ENCODE results near the gene EIF3B. TPM values are rescaled to one million over a fixed set of nuclear protein-coding genes. Genes with fewer than 3 reads are reported as not detected.

EIF3B gene
- polyA plus RNA-seq, 3 donors from 2014 or later = 79.2 to 114 (median 112) TPM

- Mint-ChIP-seq H3K36me3 (peaks cover 5 to 6% (median 5%) of the 10 kb centered on the region in 3 donors), H3K9me3 (no peaks in the 10 kb centered on the region), H3K4me3 (peak overlapping the region; percentile 74 to 88 (median 84)), H3K27ac (peak overlapping the region; percentile 64 to 87 (median 82)), H3K4me1 (peaks cover 48 to 56% of the 10 kb centered on the region in 2 donors), H3K27me3 (ENCODE audit: low read depth in 3 of 3) (peaks cover 5 to 9% (median 7%) of the 10 kb centered on the region in 3 donors)
- DNase-seq = no peak
These were observed 1.0 kb downstream of the EIF3B start for GRCh38 chr7:2355705-2356008.

- Mint-ChIP-seq H3K9me3 (no peaks in the 10 kb centered on the region), H3K36me3 (peaks cover 5 to 11% (median 8%) of the 10 kb centered on the region in 3 donors), H3K4me3 (peak overlapping the region; percentile 50 to 86 (median 83)), H3K4me1 (peaks cover 53 to 60% of the 10 kb centered on the region in 2 donors), H3K27me3 (ENCODE audit: low read depth in 3 of 3) (peaks cover 5 to 8% (median 5%) of the 10 kb centered on the region in 3 donors), H3K27ac (peak overlapping the region; percentile 41 to 82 (median 64))
- DNase-seq = no peak
These were observed 2.5 kb downstream of the EIF3B start for GRCh38 chr7:2357165-2357564.

- Mint-ChIP-seq H3K27ac (peak overlapping the region; percentile 41 to 82 (median 64)), H3K36me3 (peaks cover 8 to 15% (median 11%) of the 10 kb centered on the region in 3 donors), H3K4me1 (peaks cover 57 to 65% of the 10 kb centered on the region in 2 donors), H3K27me3 (ENCODE audit: low read depth in 3 of 3) (peaks cover 5 to 8% (median 5%) of the 10 kb centered on the region in 3 donors), H3K9me3 (no peaks in the 10 kb centered on the region), H3K4me3 (peak overlapping the region; percentile 28 to 86 (median 52))
- no peak for DNase-seq
These were observed 2.9 kb downstream of the EIF3B start for GRCh38 chr7:2357571-2357970.

GRCh38 chr7:2358968-2359527 lies 4.4 kb downstream of the EIF3B start:
- Mint-ChIP-seq H3K27me3 (ENCODE audit: low read depth in 3 of 3) (peaks cover 5 to 17% (median 15%) of the 10 kb centered on the region in 3 donors), H3K27ac (peak overlapping the region in 5 of 6 donors; percentile 16 to 95 (median 81)), H3K9me3 (no peaks in the 10 kb centered on the region), H3K36me3 (peaks cover 10 to 26% (median 22%) of the 10 kb centered on the region in 3 donors), H3K4me3 (no peak overlapping the region), H3K4me1 (peaks cover 66 to 73% of the 10 kb centered on the region in 2 donors)
- no peak for DNase-seq

GRCh38 chr7:2359610-2360009 lies 5.0 kb downstream of the EIF3B start:
- Mint-ChIP-seq H3K4me1 (peaks cover 67 to 74% of the 10 kb centered on the region in 2 donors), H3K9me3 (no peaks in the 10 kb centered on the region), H3K27ac (peak overlapping the region in 4 of 6 donors; percentile 18 to 95 (median 52)), H3K27me3 (ENCODE audit: low read depth in 3 of 3) (peaks cover 0 to 17% (median 10%) of the 10 kb centered on the region in 3 donors), H3K36me3 (peaks cover 14 to 32% (median 27%) of the 10 kb centered on the region in 3 donors), H3K4me3 (peak overlapping the region in 1 of 5 donors; percentile 13)
- no peak for DNase-seq

- peak overlapping the region in 5 of 6 donors; percentile 30 to 95 (median 75) for H3K27ac Mint-ChIP-seq
- H3K4me1 Mint-ChIP-seq = peaks cover 65 to 76% of the 10 kb centered on the region in 2 donors
- peaks cover 20 to 40% (median 32%) of the 10 kb centered on the region in 3 donors for H3K36me3 Mint-ChIP-seq
- H3K9me3 Mint-ChIP-seq = no peaks in the 10 kb centered on the region
- H3K27me3 Mint-ChIP-seq (ENCODE audit: low read depth in 3 of 3) = peaks cover 0 to 19% (median 12%) of the 10 kb centered on the region in 3 donors
- H3K4me3 Mint-ChIP-seq = peak overlapping the region in 1 of 5 donors; percentile 30
- no peak for DNase-seq
These were observed 6.2 kb downstream of the EIF3B start for GRCh38 chr7:2360796-2361195.

- H3K27ac Mint-ChIP-seq = peak overlapping the region; percentile 92 to 98 (median 97)
- peaks cover 51 to 62% of the 10 kb centered on the region in 2 donors for H3K4me1 Mint-ChIP-seq
- H3K9me3 Mint-ChIP-seq = no peaks in the 10 kb centered on the region
- H3K27me3 Mint-ChIP-seq (ENCODE audit: low read depth in 3 of 3) = peaks cover 0 to 19% (median 12%) of the 10 kb centered on the region in 3 donors
- H3K36me3 Mint-ChIP-seq = peaks cover 18 to 50% (median 32%) of the 10 kb centered on the region in 3 donors
- peak overlapping the region; percentile 67 to 88 (median 81) for H3K4me3 Mint-ChIP-seq
- peak; percentile 79 to 84 (median 80) for DNase-seq
These were observed 7.9 kb downstream of the EIF3B start for GRCh38 chr7:2362385-2363088.

- DNase-seq = no peak
- Mint-ChIP-seq H3K9me3 (no peaks in the 10 kb centered on the region), H3K4me1 (peaks cover 7 to 10% of the 10 kb centered on the region in 2 donors), H3K27ac (peak overlapping the region in 1 of 6 donors; percentile 5), H3K36me3 (peaks cover 25 to 61% (median 30%) of the 10 kb centered on the region in 3 donors), H3K4me3 (no peak overlapping the region), H3K27me3 (ENCODE audit: low read depth in 3 of 3) (peaks cover 0 to 15% (median 2%) of the 10 kb centered on the region in 3 donors)
These were observed 14.5 kb downstream of the EIF3B start for GRCh38 chr7:2369139-2369538.

- Mint-ChIP-seq H3K4me3 (no peak overlapping the region), H3K9me3 (no peaks in the 10 kb centered on the region), H3K36me3 (peaks cover 20 to 62% (median 27%) of the 10 kb centered on the region in 3 donors), H3K27me3 (ENCODE audit: low read depth in 3 of 3) (peaks cover 0 to 11% (median 0%) of the 10 kb centered on the region in 3 donors), H3K4me1 (no peaks in the 10 kb centered on the region), H3K27ac (no peak overlapping the region)
- DNase-seq = no peak
These were observed 16.7 kb downstream of the EIF3B start for GRCh38 chr7:2371329-2371728.

GRCh38 chr7:2372724-2373123 lies 18.1 kb downstream of the EIF3B start:
- H3K27ac Mint-ChIP-seq = peak overlapping the region in 2 of 6 donors; percentile 13 to 62
- H3K36me3 Mint-ChIP-seq = peaks cover 25 to 64% (median 28%) of the 10 kb centered on the region in 3 donors
- DNase-seq = no peak
- H3K4me1 Mint-ChIP-seq = peaks cover 0 to 7% of the 10 kb centered on the region in 2 donors
- H3K9me3 Mint-ChIP-seq = no peaks in the 10 kb centered on the region
- H3K27me3 Mint-ChIP-seq (ENCODE audit: low read depth in 3 of 3) = peaks cover 0 to 11% (median 0%) of the 10 kb centered on the region in 3 donors
- no peak overlapping the region for H3K4me3 Mint-ChIP-seq

GRCh38 chr7:2373124-2373556 lies 18.5 kb downstream of the EIF3B start:
- no peak overlapping the region for H3K4me3 Mint-ChIP-seq
- H3K27ac Mint-ChIP-seq = no peak overlapping the region
- H3K36me3 Mint-ChIP-seq = peaks cover 25 to 64% (median 30%) of the 10 kb centered on the region in 3 donors

GRCh38 chr7:2373646-2374045 lies 19.0 kb downstream of the EIF3B start:
- Mint-ChIP-seq H3K27me3 (ENCODE audit: low read depth in 3 of 3) (peaks cover 0 to 16% (median 4%) of the 10 kb centered on the region in 3 donors), H3K4me3 (no peak overlapping the region), H3K27ac (no peak overlapping the region), H3K9me3 (no peaks in the 10 kb centered on the region), H3K36me3 (peaks cover 28 to 59% (median 33%) of the 10 kb centered on the region in 3 donors), H3K4me1 (peaks cover 0 to 7% of the 10 kb centered on the region in 2 donors)
- no peak for DNase-seq

More at GRCh38 chr7:2373124-2373556, 18.5 kb downstream of the EIF3B start:
- H3K9me3 Mint-ChIP-seq = no peaks in the 10 kb centered on the region
- H3K27me3 Mint-ChIP-seq (ENCODE audit: low read depth in 3 of 3) = peaks cover 0 to 13% (median under 1%) of the 10 kb centered on the region in 3 donors
- peaks cover 0 to 7% of the 10 kb centered on the region in 2 donors for H3K4me1 Mint-ChIP-seq
- no peak for DNase-seq

GRCh38 chr7:2374401-2374800 lies 19.8 kb downstream of the EIF3B start:
- peaks cover 0 to 7% of the 10 kb centered on the region in 2 donors for H3K4me1 Mint-ChIP-seq
- peaks cover 26 to 53% (median 27%) of the 10 kb centered on the region in 3 donors for H3K36me3 Mint-ChIP-seq
- peaks cover 0 to 19% (median 7%) of the 10 kb centered on the region in 3 donors for H3K27me3 Mint-ChIP-seq (ENCODE audit: low read depth in 3 of 3)
- H3K27ac Mint-ChIP-seq = no peak overlapping the region
- no peak for DNase-seq
- H3K9me3 Mint-ChIP-seq = no peaks in the 10 kb centered on the region
- H3K4me3 Mint-ChIP-seq = no peak overlapping the region

Data from immature natural killer cell (primary cell).